AG09319 (cell line): ENCODE measurements around the gene SLC39A11.
"Not testable (repeated sequence)": the region's sequence is repeated elsewhere in the genome, so short reads cannot be mapped to it uniquely, and the experiment has no call there.

Source experiments
- DNase-seq: peaks from one replicate; pipeline ENCODE4 v3.0.0-alpha.2; 2010; ENCODE audit warnings: low read depth; ENCODE audit errors: extremely low read depth
- CTCF ChIP-seq: IDR thresholded peaks from 2 replicates; pipeline ENCODE4 v1.5.1; 2011; ENCODE audit warnings: low read depth, mild to moderate bottlenecking, inconsistent platforms, low read length, moderate library complexity

SLC39A11 gene

GRCh38 chr17:72766761-72767356 lies 325.6 kb downstream of the SLC39A11 start:
- no peak for TF ChIP-seq CTCF
- DNase-seq = no peak

GRCh38 chr17:72765368-72766153 lies 326.9 kb downstream of the SLC39A11 start:
- no peak for DNase-seq
- TF ChIP-seq CTCF = no peak

GRCh38 chr17:72764632-72765041 lies 327.9 kb downstream of the SLC39A11 start:
- no peak for DNase-seq

GRCh38 chr17:72763981-72764380 lies 328.5 kb downstream of the SLC39A11 start:
- DNase-seq = no peak
- TF ChIP-seq CTCF = no peak

More at GRCh38 chr17:72764632-72765041, 327.9 kb downstream of the SLC39A11 start:
- TF ChIP-seq CTCF = no peak

- DNase-seq = not testable (repeated sequence)
These were observed 330.5 kb downstream of the SLC39A11 start for GRCh38 chr17:72761893-72762575.

- DNase-seq = no peak
- TF ChIP-seq CTCF = no peak
These were observed 331.1 kb downstream of the SLC39A11 start for GRCh38 chr17:72761431-72761830.

- no peak for TF ChIP-seq CTCF
- DNase-seq = no peak
These were observed 332.1 kb downstream of the SLC39A11 start for GRCh38 chr17:72760368-72760767.
